PFSK-1 (cell line): ENCODE data around the gene RAB3GAP2.

Experiments
- FOXP2 ChIP-seq: optimal IDR thresholded peaks from 2 replicates; pipeline ENCODE3; 2011; ENCODE audit warnings: borderline replicate concordance, control low read depth, inconsistent platforms; ENCODE audit not compliant: insufficient read depth; ENCODE audit errors: extremely low read length, extremely low read depth
- POLR2AphosphoS5 ChIP-seq: IDR thresholded peaks from 2 replicates; pipeline ENCODE4 v1.6.1; 2012; ENCODE audit warnings: low read depth, mild to moderate bottlenecking, control low read depth, low read length, moderate library complexity
- SIN3A ChIP-seq: IDR thresholded peaks from 2 replicates; pipeline ENCODE4 v1.6.1; 2012; ENCODE audit warnings: mild to moderate bottlenecking, low read length, moderate library complexity, borderline replicate concordance; ENCODE audit not compliant: insufficient read depth
- TAF1 ChIP-seq: IDR thresholded peaks from 2 replicates; pipeline ENCODE4 v1.6.1; 2012; ENCODE audit warnings: low read length, control low read depth, borderline replicate concordance; ENCODE audit not compliant: insufficient read depth
- TF ChIP-seq, protein P1 (sequence below), 2 experiments: IDR thresholded peaks; 2 replicates each; pipeline versions ENCODE4 v1.6.1 to v1.8.0; 2011 to 2012; ENCODE audit warnings: low read depth in 2 of 2, low read length in 2 of 2, control low read depth in 1 of 2, inconsistent platforms in 1 of 2, mild to moderate bottlenecking in 1 of 2, moderate library complexity in 1 of 2; ENCODE audit not compliant: insufficient read depth in 1 of 2

Gene RAB3GAP2

DNA sequence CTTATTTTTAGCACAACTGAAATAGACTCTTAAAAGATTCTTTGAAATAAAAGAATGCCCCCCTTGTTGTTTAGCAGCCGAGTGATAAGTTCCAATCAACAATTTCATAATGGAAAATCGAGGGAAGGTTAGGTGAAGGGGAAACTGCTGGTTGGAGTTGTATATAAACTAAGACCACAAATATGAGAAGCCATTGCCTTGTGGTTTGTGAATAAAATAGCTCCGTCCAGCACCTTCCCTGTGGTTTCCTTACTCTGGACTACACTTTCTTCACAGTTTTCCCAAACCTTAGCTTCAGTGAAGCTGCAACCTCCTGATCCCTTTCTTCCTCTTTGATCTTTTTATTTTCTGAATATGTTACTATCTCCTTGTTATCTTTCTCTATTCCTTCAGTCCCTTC lies 6.7 kb upstream of the RAB3GAP2 start:
- TF ChIP-seq, protein P1, sequence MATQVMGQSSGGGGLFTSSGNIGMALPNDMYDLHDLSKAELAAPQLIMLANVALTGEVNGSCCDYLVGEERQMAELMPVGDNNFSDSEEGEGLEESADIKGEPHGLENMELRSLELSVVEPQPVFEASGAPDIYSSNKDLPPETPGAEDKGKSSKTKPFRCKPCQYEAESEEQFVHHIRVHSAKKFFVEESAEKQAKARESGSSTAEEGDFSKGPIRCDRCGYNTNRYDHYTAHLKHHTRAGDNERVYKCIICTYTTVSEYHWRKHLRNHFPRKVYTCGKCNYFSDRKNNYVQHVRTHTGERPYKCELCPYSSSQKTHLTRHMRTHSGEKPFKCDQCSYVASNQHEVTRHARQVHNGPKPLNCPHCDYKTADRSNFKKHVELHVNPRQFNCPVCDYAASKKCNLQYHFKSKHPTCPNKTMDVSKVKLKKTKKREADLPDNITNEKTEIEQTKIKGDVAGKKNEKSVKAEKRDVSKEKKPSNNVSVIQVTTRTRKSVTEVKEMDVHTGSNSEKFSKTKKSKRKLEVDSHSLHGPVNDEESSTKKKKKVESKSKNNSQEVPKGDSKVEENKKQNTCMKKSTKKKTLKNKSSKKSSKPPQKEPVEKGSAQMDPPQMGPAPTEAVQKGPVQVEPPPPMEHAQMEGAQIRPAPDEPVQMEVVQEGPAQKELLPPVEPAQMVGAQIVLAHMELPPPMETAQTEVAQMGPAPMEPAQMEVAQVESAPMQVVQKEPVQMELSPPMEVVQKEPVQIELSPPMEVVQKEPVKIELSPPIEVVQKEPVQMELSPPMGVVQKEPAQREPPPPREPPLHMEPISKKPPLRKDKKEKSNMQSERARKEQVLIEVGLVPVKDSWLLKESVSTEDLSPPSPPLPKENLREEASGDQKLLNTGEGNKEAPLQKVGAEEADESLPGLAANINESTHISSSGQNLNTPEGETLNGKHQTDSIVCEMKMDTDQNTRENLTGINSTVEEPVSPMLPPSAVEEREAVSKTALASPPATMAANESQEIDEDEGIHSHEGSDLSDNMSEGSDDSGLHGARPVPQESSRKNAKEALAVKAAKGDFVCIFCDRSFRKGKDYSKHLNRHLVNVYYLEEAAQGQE (IDR thresholded peaks at IDR 0.05; ENCODE audit: insufficient read depth in 1 of 2, low read depth in 2 of 2, low read length in 2 of 2) = no peak
- TF ChIP-seq POLR2AphosphoS5 (no peak), FOXP2 (no peak)

DNA sequence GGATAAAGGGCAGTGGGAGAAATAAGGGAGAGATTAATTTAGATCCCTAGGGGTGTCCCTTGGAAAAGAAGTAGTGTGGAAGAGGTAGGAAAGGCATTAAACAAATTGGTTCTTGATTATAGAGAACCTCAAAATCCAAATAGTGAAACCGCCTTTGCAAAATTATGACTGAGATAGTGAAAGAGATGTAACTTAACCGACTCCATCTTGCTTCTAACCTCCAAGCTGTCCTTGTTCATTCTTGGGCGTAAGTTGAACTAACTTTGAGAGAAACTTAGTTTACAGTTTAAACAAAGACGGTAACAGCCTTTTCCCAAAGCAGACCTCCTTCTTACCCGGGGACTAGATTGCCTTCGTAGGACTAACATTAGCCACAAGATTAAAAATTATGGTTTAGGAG lies 3.2 kb upstream of the RAB3GAP2 start:
- TF ChIP-seq FOXP2 (no peak), SIN3A (no peak), POLR2AphosphoS5 (no peak), TAF1 (no peak)
- TF ChIP-seq, protein P1 (IDR thresholded peaks at IDR 0.05; ENCODE audit: insufficient read depth in 1 of 2, low read depth in 2 of 2, low read length in 2 of 2) = no peak

DNA sequence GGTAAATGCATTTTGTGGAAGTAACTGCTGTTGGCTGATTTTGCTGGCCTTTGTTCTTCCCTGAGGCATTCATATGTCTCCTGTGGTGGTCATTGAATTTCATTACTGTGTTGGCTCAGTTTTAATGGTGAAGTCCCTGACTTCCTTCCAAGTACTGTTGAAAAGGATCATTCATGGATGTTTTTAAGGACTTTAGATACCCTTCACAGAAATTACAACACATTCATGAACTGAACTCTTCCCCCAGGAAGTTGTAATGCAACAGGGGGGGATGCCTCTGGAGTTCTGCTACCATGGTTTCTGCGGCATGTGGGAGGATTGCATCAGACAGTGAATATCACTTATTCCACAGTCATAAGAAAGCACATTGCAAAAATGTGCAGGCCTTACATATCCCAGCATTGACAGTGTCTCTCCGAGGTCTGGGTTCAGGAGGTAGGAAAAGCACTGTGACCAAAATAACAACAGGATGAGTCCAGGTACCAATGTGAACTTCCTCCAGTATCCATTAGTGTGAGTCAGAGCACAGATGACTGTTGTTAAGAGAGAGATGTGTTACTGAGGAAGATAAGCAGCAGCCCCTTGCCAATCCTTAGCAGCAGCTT lies 2.1 kb upstream of the RAB3GAP2 start:
- TF ChIP-seq FOXP2 (no peak), POLR2AphosphoS5 (no peak), TAF1 (no peak), SIN3A (no peak)
- TF ChIP-seq, protein P1 (IDR thresholded peaks at IDR 0.05; ENCODE audit: insufficient read depth in 1 of 2, low read depth in 2 of 2, low read length in 2 of 2) = no peak

DNA sequence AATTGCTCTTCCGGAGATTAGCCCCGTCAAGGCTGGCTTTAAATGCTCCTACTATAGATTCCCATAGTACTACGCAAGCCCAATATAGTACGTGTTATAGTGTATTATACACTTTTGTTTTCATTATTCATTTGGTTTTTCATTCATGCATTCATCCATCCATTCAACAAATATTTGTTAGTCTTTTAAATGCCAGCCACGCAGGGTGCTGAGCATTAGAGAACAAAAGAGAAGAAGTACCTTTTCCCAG lies 513 bp upstream of the RAB3GAP2 start:
- no peak for TF ChIP-seq POLR2AphosphoS5
- no peak for TF ChIP-seq SIN3A
- TF ChIP-seq FOXP2 = no peak
- TF ChIP-seq, protein P1 (IDR thresholded peaks at IDR 0.05; ENCODE audit: insufficient read depth in 1 of 2, low read depth in 2 of 2, low read length in 2 of 2) = no peak
- TF ChIP-seq TAF1 = no peak

DNA sequence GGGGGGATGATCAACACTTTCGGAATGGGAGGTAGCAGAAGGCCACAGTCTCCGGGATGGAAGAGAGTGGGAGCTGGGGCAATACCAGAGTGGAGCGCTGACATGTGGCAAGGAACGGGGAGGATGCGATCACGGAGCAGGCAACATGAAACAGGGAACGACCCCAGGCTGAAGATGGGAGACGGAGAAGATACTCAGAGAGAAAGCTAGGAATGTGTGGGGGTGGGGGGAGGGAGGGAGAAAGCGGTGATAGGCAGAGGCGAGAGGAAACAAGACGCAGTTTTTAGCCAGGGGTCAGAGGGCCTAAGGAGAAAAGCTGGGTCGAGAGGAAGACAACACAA lies 577 bp downstream of the RAB3GAP2 start:
- TF ChIP-seq FOXP2 = no peak
- TF ChIP-seq, protein P1 (IDR thresholded peaks at IDR 0.05; ENCODE audit: insufficient read depth in 1 of 2, low read depth in 2 of 2, low read length in 2 of 2) = no peak
- no peak for TF ChIP-seq TAF1
- TF ChIP-seq POLR2AphosphoS5 = no peak
